Measurements from ENCODE around the gene P3H1. TPM values are rescaled to one million over a fixed set of nuclear protein-coding genes. Genes with fewer than 3 reads are reported as not detected.
A peak's percentile ranks its signal among the peaks of the same experiment; 100 is the strongest.

Gene P3H1
- total and polyA plus RNA-seq, 2 of the 13 experiments (the other 11 are each of a cell fraction or from before 2014, with no cell fraction given), result 64.6 to 120 TPM

DNA sequence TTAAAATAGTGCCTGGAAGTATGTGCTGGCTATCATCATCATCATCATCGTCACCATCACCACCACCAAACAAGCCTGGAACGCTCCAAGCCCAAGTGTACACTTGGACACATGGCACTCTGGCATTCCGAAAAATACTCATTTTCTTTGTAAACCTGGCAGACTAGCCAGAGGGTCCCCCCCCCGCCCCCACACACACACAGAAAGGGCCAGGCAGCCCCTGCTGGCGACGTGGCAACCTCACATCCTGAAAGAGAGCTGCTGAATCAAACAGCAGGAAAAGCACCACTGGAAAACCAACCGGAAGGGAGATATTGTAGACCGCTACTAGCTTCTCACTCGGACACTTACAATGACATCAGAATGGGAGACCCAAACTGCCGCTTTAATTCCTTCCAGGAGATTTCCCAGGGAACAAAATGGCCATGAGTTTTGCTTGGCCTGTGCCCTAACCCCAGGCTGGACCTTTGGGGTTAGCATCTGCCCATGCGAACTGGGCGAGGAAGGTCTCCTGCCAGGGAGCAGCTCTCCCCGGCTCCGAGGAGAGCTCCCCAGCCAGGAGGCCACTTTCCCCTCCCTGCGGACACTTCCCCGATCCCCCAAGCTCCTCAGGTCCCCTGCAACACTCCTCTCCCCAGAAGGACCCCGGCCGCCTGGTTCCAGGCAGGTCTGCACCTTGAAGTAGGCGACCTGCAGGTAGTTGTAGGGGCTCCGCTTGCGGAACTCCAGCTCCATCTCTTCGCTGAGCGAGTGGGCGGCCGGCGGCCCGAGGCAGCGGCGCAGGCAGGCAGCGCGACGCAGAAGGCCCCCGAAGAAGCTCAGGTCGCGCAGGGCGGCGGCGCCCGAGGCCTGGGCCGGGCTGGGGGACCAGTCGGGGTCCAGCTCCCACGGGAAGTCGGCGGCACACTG lies 742 bp downstream of the P3H1 start (continued):
- TF ChIP-seq DR1 (CRISPR knock-in tag; IDR thresholded peaks at IDR 0.05), result no peak
- TF ChIP-seq BORCS8-MEF2B (CRISPR knock-in tag; IDR thresholded peaks at IDR 0.05), result 0 out of 2 replicates have a peak, but pooled peaks have one; percentile 38
- TF ChIP-seq, protein P1, sequence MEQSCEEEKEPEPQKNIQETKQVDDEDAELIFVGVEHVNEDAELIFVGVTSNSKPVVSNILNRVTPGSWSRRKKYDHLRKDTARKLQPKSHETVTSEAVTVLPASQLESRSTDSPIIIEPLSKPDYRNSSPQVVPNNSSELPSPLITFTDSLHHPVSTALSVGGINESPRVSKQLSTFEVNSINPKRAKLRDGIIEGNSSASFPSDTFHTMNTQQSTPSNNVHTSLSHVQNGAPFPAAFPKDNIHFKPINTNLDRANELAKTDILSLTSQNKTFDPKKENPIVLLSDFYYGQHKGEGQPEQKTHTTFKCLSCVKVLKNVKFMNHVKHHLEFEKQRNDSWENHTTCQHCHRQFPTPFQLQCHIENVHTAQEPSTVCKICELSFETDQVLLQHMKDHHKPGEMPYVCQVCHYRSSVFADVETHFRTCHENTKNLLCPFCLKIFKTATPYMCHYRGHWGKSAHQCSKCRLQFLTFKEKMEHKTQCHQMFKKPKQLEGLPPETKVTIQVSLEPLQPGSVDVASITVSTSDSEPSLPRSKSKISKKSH (CRISPR knock-in tag; IDR thresholded peaks at IDR 0.05; ENCODE audit: borderline replicate concordance), result no peak
- TF ChIP-seq, protein P2, sequence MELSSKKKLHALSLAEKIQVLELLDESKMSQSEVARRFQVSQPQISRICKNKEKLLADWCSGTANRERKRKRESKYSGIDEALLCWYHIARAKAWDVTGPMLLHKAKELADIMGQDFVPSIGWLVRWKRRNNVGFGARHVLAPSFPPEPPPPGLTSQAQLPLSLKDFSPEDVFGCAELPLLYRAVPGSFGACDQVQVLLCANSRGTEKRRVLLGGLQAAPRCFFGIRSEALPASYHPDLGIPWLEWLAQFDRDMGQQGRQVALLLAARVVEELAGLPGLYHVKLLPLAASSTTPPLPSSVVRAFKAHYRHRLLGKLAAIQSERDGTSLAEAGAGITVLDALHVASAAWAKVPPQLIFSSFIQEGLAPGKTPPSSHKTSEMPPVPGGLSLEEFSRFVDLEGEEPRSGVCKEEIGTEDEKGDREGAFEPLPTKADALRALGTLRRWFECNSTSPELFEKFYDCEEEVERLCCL (CRISPR knock-in tag; IDR thresholded peaks at IDR 0.05; ENCODE audit: borderline replicate concordance), result no peak
- TF ChIP-seq, protein P3, sequence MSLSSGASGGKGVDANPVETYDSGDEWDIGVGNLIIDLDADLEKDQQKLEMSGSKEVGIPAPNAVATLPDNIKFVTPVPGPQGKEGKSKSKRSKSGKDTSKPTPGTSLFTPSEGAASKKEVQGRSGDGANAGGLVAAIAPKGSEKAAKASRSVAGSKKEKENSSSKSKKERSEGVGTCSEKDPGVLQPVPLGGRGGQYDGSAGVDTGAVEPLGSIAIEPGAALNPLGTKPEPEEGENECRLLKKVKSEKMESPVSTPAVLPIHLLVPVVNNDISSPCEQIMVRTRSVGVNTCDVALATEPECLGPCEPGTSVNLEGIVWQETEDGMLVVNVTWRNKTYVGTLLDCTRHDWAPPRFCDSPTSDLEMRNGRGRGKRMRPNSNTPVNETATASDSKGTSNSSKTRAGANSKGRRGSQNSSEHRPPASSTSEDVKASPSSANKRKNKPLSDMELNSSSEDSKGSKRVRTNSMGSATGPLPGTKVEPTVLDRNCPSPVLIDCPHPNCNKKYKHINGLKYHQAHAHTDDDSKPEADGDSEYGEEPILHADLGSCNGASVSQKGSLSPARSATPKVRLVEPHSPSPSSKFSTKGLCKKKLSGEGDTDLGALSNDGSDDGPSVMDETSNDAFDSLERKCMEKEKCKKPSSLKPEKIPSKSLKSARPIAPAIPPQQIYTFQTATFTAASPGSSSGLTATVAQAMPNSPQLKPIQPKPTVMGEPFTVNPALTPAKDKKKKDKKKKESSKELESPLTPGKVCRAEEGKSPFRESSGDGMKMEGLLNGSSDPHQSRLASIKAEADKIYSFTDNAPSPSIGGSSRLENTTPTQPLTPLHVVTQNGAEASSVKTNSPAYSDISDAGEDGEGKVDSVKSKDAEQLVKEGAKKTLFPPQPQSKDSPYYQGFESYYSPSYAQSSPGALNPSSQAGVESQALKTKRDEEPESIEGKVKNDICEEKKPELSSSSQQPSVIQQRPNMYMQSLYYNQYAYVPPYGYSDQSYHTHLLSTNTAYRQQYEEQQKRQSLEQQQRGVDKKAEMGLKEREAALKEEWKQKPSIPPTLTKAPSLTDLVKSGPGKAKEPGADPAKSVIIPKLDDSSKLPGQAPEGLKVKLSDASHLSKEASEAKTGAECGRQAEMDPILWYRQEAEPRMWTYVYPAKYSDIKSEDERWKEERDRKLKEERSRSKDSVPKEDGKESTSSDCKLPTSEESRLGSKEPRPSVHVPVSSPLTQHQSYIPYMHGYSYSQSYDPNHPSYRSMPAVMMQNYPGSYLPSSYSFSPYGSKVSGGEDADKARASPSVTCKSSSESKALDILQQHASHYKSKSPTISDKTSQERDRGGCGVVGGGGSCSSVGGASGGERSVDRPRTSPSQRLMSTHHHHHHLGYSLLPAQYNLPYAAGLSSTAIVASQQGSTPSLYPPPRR (CRISPR knock-in tag; IDR thresholded peaks at IDR 0.05; ENCODE audit: borderline replicate concordance), result no peak
- TF ChIP-seq ZNF746 (CRISPR knock-in tag; IDR thresholded peaks at IDR 0.05), result no peak
- TF ChIP-seq, protein P4, sequence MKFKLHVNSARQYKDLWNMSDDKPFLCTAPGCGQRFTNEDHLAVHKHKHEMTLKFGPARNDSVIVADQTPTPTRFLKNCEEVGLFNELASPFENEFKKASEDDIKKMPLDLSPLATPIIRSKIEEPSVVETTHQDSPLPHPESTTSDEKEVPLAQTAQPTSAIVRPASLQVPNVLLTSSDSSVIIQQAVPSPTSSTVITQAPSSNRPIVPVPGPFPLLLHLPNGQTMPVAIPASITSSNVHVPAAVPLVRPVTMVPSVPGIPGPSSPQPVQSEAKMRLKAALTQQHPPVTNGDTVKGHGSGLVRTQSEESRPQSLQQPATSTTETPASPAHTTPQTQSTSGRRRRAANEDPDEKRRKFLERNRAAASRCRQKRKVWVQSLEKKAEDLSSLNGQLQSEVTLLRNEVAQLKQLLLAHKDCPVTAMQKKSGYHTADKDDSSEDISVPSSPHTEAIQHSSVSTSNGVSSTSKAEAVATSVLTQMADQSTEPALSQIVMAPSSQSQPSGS (CRISPR knock-in tag; IDR thresholded peaks at IDR 0.05), result peak; percentile 41; the same call in 1 of the 2 replicates
- no peak for TF ChIP-seq ZNF160 (CRISPR knock-in tag; IDR thresholded peaks at IDR 0.05)
- TF ChIP-seq, protein P5, sequence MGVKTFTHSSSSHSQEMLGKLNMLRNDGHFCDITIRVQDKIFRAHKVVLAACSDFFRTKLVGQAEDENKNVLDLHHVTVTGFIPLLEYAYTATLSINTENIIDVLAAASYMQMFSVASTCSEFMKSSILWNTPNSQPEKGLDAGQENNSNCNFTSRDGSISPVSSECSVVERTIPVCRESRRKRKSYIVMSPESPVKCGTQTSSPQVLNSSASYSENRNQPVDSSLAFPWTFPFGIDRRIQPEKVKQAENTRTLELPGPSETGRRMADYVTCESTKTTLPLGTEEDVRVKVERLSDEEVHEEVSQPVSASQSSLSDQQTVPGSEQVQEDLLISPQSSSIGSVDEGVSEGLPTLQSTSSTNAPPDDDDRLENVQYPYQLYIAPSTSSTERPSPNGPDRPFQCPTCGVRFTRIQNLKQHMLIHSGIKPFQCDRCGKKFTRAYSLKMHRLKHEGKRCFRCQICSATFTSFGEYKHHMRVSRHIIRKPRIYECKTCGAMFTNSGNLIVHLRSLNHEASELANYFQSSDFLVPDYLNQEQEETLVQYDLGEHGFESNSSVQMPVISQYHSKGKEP (CRISPR knock-in tag; IDR thresholded peaks at IDR 0.05), result no peak
- TF ChIP-seq NONO (IDR thresholded peaks at IDR 0.05), result no peak
- TF ChIP-seq NONO (CRISPR knock-in tag; conservative IDR thresholded peaks at IDR 0.05), result no peak
- TF ChIP-seq FIP1L1 (IDR thresholded peaks at IDR 0.05; ENCODE audit: borderline replicate concordance, insufficient read depth, low read depth, low read length), result no peak
- TF ChIP-seq, protein P6, sequence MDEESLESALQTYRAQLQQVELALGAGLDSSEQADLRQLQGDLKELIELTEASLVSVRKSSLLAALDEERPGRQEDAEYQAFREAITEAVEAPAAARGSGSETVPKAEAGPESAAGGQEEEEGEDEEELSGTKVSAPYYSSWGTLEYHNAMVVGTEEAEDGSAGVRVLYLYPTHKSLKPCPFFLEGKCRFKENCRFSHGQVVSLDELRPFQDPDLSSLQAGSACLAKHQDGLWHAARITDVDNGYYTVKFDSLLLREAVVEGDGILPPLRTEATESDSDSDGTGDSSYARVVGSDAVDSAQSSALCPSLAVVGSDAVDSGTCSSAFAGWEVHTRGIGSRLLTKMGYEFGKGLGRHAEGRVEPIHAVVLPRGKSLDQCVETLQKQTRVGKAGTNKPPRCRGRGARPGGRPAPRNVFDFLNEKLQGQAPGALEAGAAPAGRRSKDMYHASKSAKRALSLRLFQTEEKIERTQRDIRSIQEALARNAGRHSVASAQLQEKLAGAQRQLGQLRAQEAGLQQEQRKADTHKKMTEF (CRISPR knock-in tag; IDR thresholded peaks at IDR 0.05), result no peak
- no peak for TF ChIP-seq MBNL3 (CRISPR knock-in tag; conservative IDR thresholded peaks at IDR 0.05)

Data from HepG2 (cell line).